HepG2 (cell line): Measurements from ENCODE around the gene ZBTB46. TPM values are rescaled to one million over a fixed set of nuclear protein-coding genes. Genes with fewer than 3 reads are reported as not detected.

Experiments
- AHR ChIP-seq: IDR thresholded peaks from 2 replicates; pipeline ENCODE4 v1.6.1; 2018; ENCODE audit warnings: missing genetic modification reagents, missing compliant biosample characterization
- CTCF ChIP-seq: sonication (generic); formaldehyde crosslinking; IDR thresholded peaks from 2 replicates; pipeline ENCODE4 v1.5.0; 2020; ENCODE audit warnings: mild to moderate bottlenecking, missing genetic modification reagents, moderate library complexity
- FOXJ3 ChIP-seq: sonication (generic); formaldehyde crosslinking; IDR thresholded peaks from 2 replicates; pipeline ENCODE4 v1.4.0; 2020; ENCODE audit warnings: missing genetic modification reagents, mild to moderate bottlenecking, borderline replicate concordance
- GTF3A ChIP-seq: sonication (generic); formaldehyde crosslinking; conservative IDR thresholded peaks from 2 replicates; pipeline ENCODE4 v1.4.0; 2020; ENCODE audit warnings: mild to moderate bottlenecking, missing genetic modification reagents
- JARID2 ChIP-seq: sonication (generic); formaldehyde crosslinking; IDR thresholded peaks from 2 replicates; pipeline ENCODE4 v1.8.1; 2023; ENCODE audit warnings: missing genetic modification reagents, inconsistent platforms; ENCODE audit not compliant: insufficient replicate concordance
- MIER2 ChIP-seq: IDR thresholded peaks from 2 replicates; pipeline ENCODE4 v1.6.1; 2016; ENCODE audit warnings: missing biosample characterization, missing genetic modification reagents
- NKX3-1 ChIP-seq: sonication (generic); formaldehyde crosslinking; IDR thresholded peaks from 2 replicates; pipeline ENCODE4 v1.5.0; 2020; ENCODE audit warnings: missing genetic modification reagents
- POLR2A ChIP-seq, 2 experiments: IDR thresholded peaks; 2 replicates each; pipeline ENCODE4 v1.6.1; 2011; ENCODE audit warnings: low read depth in 2 of 2, low read length in 2 of 2, mild to moderate bottlenecking in 1 of 2, moderate library complexity in 1 of 2; ENCODE audit not compliant: insufficient read depth in 1 of 2
- SIX1 ChIP-seq: sonication (generic); formaldehyde crosslinking; IDR thresholded peaks from 2 replicates; pipeline ENCODE4 v1.4.0; 2020; ENCODE audit warnings: missing genetic modification reagents, borderline replicate concordance
- SOX6 ChIP-seq, 2 experiments: fragments of 450-650 bp in 1 of 2; sonication (generic) in 1 of 2; formaldehyde crosslinking in 1 of 2; IDR thresholded peaks; 2 replicates each; pipeline versions ENCODE4 v1.4.0 to v1.6.1; 2017 to 2020; ENCODE audit warnings: antibody characterized with exemption in 1 of 2, mild to moderate bottlenecking in 1 of 2, missing genetic modification reagents in 1 of 2
- TCF7L2 ChIP-seq: IDR thresholded peaks from 2 replicates; pipeline ENCODE4 v1.6.1; 2011; ENCODE audit warnings: mild to moderate bottlenecking, low read depth, low read length, moderate library complexity
- ZBTB7B ChIP-seq: sonication (generic); formaldehyde crosslinking; IDR thresholded peaks from 2 replicates; pipeline ENCODE4 v1.4.0; 2020; ENCODE audit warnings: missing genetic modification reagents
- ZFP82 ChIP-seq: sonication (generic); formaldehyde crosslinking; IDR thresholded peaks from 2 replicates; pipeline ENCODE4 v1.5.1; 2020; ENCODE audit warnings: mild to moderate bottlenecking, missing genetic modification reagents, borderline replicate concordance
- ZFP91 ChIP-seq: sonication (generic); formaldehyde crosslinking; IDR thresholded peaks from 2 replicates; pipeline ENCODE4 v1.9.0; 2022; ENCODE audit warnings: missing genetic modification reagents, mild to moderate bottlenecking, borderline replicate concordance
- ZNF143 ChIP-seq: sonication (generic); formaldehyde crosslinking; IDR thresholded peaks from 2 replicates; pipeline ENCODE4 v1.4.0; 2020; ENCODE audit warnings: missing genetic modification reagents
- ZNF253 ChIP-seq: sonication (generic); formaldehyde crosslinking; IDR thresholded peaks from 2 replicates; pipeline ENCODE4 v1.8.0; 2022; ENCODE audit warnings: mild to moderate bottlenecking, missing genetic modification reagents, borderline replicate concordance
- ZNF501 ChIP-seq: sonication (generic); formaldehyde crosslinking; IDR thresholded peaks from 2 replicates; pipeline ENCODE4 v1.5.1; 2020; ENCODE audit warnings: mild to moderate bottlenecking, moderate library complexity, missing genetic modification reagents
- ZNF646 ChIP-seq: sonication (generic); formaldehyde crosslinking; IDR thresholded peaks from 2 replicates; pipeline ENCODE4 v1.9.0; 2021; ENCODE audit warnings: mild to moderate bottlenecking, missing genetic modification reagents
- ZNF761 ChIP-seq: sonication (generic); formaldehyde crosslinking; conservative IDR thresholded peaks from 2 replicates; pipeline ENCODE4 v1.4.0; 2020; ENCODE audit warnings: mild to moderate bottlenecking, missing genetic modification reagents
- ZSCAN25 ChIP-seq: sonication (generic); formaldehyde crosslinking; IDR thresholded peaks from 2 replicates; pipeline ENCODE4 v1.8.0; 2022; ENCODE audit warnings: mild to moderate bottlenecking, missing genetic modification reagents
- polyA plus RNA-seq, 8 experiments: library from polyadenylated mRNA; depleted of rRNA in 3 of 8; stranded (reverse) in 7 of 8; unstranded in 1 of 8; fragments of >200 nt; fragmentation: Illumina TruSeq in 4 of 8; extraction: Trizol in 4 of 8; gene quantifications; 2 replicates each; pipeline versions ENCODE4 v1.2.1 to v1.2.3, GENCODE V29; 2011 to 2016; ENCODE audit warnings: low read depth in 4 of 8, missing spikeins in 1 of 8, mixed read lengths in 1 of 8; ENCODE audit not compliant: insufficient read depth in 1 of 8
- total RNA-seq, 5 experiments: library from RNA; depleted of rRNA; stranded (reverse); fragments of >200 nt; fragmentation: Illumina TruSeq; extraction: Trizol; gene quantifications; 2 replicates each; pipeline ENCODE4 v1.2.3, GENCODE V29; 2016; ENCODE audit warnings: low read depth in 1 of 5

The ZBTB46 gene
- total and polyA plus RNA-seq, 2 of the 13 experiments (the other 11 are each of a cell fraction or from before 2014, with no cell fraction given): 1.6 to 13.5 TPM

GRCh38 chr20:63854069-63854765 is 23.2 kb upstream of the ZBTB46 start (continued):
- TF ChIP-seq ZNF646 (CRISPR knock-in tag): peak; percentile 43; the same call in 1 of the 2 replicates
- TF ChIP-seq TCF7L2: no peak
- TF ChIP-seq GTF3A: no peak
- no peak for TF ChIP-seq ZFP82 (CRISPR knock-in tag)
- TF ChIP-seq FOXJ3 (CRISPR knock-in tag): peak; percentile 38; the same call in 1 of the 2 replicates
- peak; percentile 29; the same call in 1 of the 2 replicates for TF ChIP-seq ZNF501 (CRISPR knock-in tag)
- TF ChIP-seq ZNF253 (CRISPR knock-in tag): no peak
- TF ChIP-seq SOX6 (IDR thresholded peaks at IDR 0.05): no peak
- TF ChIP-seq SOX6 (CRISPR knock-in tag; IDR thresholded peaks at IDR 0.05): no peak; the same call in 1 of the 2 replicates
- peak; percentile 42 for TF ChIP-seq ZNF143 (CRISPR knock-in tag)
- TF ChIP-seq JARID2 (CRISPR knock-in tag): no peak
- TF ChIP-seq ZSCAN25 (CRISPR knock-in tag): peak; percentile 67
- TF ChIP-seq MIER2 (CRISPR knock-in tag): peak; percentile 49; the same call in 1 of the 2 replicates
- TF ChIP-seq AHR (CRISPR knock-in tag): peak; percentile 92; the same call in 1 of the 2 replicates
- TF ChIP-seq SIX1 (CRISPR knock-in tag): no peak
- TF ChIP-seq ZFP91 (CRISPR knock-in tag): peak; percentile 15; the same call in 1 of the 2 replicates
- peak; percentile 89 for TF ChIP-seq ZBTB7B (CRISPR knock-in tag)
- peak; percentile 6 to 53; a peak in 1 of 4 replicates for TF ChIP-seq POLR2A (IDR thresholded peaks at IDR 0.05; ENCODE audit: insufficient read depth in 1 of 2, low read depth in 2 of 2, low read length in 2 of 2)
- 0 out of 2 replicates have a peak, but pooled peaks have one; percentile 30 for TF ChIP-seq CTCF (CRISPR knock-in tag)
- TF ChIP-seq NKX3-1 (CRISPR knock-in tag): peak; percentile 60; the same call in 1 of the 2 replicates
- TF ChIP-seq ZNF761 (CRISPR knock-in tag): 0 out of 2 replicates have a peak, but pooled peaks have one; percentile 50
